ENCODE data around the gene DNAJA4.
A peak's percentile ranks its signal among the peaks of the same experiment; 100 is the strongest.

The DNAJA4 gene

GRCh38 chr15:78301828-78302227 is 37.5 kb downstream of the DNAJA4 start:
- Histone ChIP-seq H3K4ac (ENCODE audit: low read length) (no peak overlapping the region), H3K18ac (ENCODE audit: low read length) (no peak overlapping the region), H3K14ac (ENCODE audit: low read length) (no peak overlapping the region), H2BK15ac (ENCODE audit: low read length) (no peak overlapping the region), H3K9ac (ENCODE audit: low read depth, low read length, poor library complexity) (no peak overlapping the region), H4K8ac (ENCODE audit: low read depth, low read length) (no peak overlapping the region), H3K79me1 (ENCODE audit: low read depth, low read length) (no peaks in the 10 kb centered on the region), H4K91ac (ENCODE audit: low read depth, low read length, poor library complexity) (no peak overlapping the region), H2BK120ac (ENCODE audit: low read depth, low read length) (no peak overlapping the region), H3K27ac (replicated peaks; ENCODE audit: low read length) (no peak overlapping the region), H3K4me1 (ENCODE audit: control insufficient read depth in 2 of 2, insufficient read depth in 1 of 2, low read depth in 1 of 2, low read length in 2 of 2) (peaks cover 0 to 2% of the 10 kb centered on the region in 2 donors), H3K27me3 (ENCODE audit: control insufficient read depth in 3 of 3, insufficient read depth in 3 of 3, low read depth in 1 of 3, low read length in 3 of 3) (no peaks in the 10 kb centered on the region), H2AK5ac (ENCODE audit: low read depth, low read length) (no peak overlapping the region), H3K36me3 (replicated peaks in 1 of 2; ENCODE audit: control insufficient read depth in 2 of 2, insufficient read depth in 2 of 2, low read length in 2 of 2) (no peaks in the 10 kb centered on the region), H2BK12ac (ENCODE audit: low read length) (no peak overlapping the region), H3K4me3 (ENCODE audit: low read length in 2 of 2) (no peak overlapping the region), H2BK5ac (ENCODE audit: low read length) (no peak overlapping the region), H2AFZ (ENCODE audit: low read length) (peak overlapping the region; percentile 24), H3K23ac (ENCODE audit: low read depth, low read length, poor library complexity) (no peak overlapping the region), H3K9me3 (replicated peaks in 1 of 2; ENCODE audit: control insufficient read depth in 2 of 2, insufficient read depth in 1 of 2, low read depth in 1 of 2, low read length in 2 of 2) (no peaks in the 10 kb centered on the region), H3K4me2 (ENCODE audit: insufficient read depth, low read length, poor library complexity, severe bottlenecking) (no peak overlapping the region)
- no CpG with 5 or more reads among the region's 3 CpGs for WGBS, 2 donors (ENCODE audit: extremely low coverage in 2 of 2, insufficient read length in 2 of 2, insufficient replicate concordance in 1 of 2)
- DNase-seq (ENCODE audit: low spot score), result no peak

- no peak overlapping the region for H2AFZ ChIP-seq (ENCODE audit: low read length)
- no peaks in the 10 kb centered on the region for H3K36me3 ChIP-seq (replicated peaks in 1 of 2; ENCODE audit: control insufficient read depth in 2 of 2, insufficient read depth in 2 of 2, low read length in 2 of 2)
- no peak overlapping the region for H3K18ac ChIP-seq (ENCODE audit: low read length)
- H3K4me1 ChIP-seq (ENCODE audit: control insufficient read depth in 2 of 2, insufficient read depth in 1 of 2, low read depth in 1 of 2, low read length in 2 of 2), result peaks cover 0 to 2% of the 10 kb centered on the region in 2 donors
- H3K4me2 ChIP-seq (ENCODE audit: insufficient read depth, low read length, poor library complexity, severe bottlenecking), result no peak overlapping the region
- no peak overlapping the region for H4K91ac ChIP-seq (ENCODE audit: low read depth, low read length, poor library complexity)
- H2BK12ac ChIP-seq (ENCODE audit: low read length), result no peak overlapping the region
- no peak overlapping the region for H3K23ac ChIP-seq (ENCODE audit: low read depth, low read length, poor library complexity)
- H3K79me1 ChIP-seq (ENCODE audit: low read depth, low read length), result no peaks in the 10 kb centered on the region
- no peak overlapping the region for H2BK120ac ChIP-seq (ENCODE audit: low read depth, low read length)
- no peak overlapping the region for H3K14ac ChIP-seq (ENCODE audit: low read length)
- H3K4me3 ChIP-seq (ENCODE audit: low read length in 2 of 2), result no peak overlapping the region
- H3K27ac ChIP-seq (replicated peaks; ENCODE audit: low read length), result no peak overlapping the region
- no peaks in the 10 kb centered on the region for H3K27me3 ChIP-seq (ENCODE audit: control insufficient read depth in 3 of 3, insufficient read depth in 3 of 3, low read depth in 1 of 3, low read length in 3 of 3)
- no peaks in the 10 kb centered on the region for H3K9me3 ChIP-seq (replicated peaks in 1 of 2; ENCODE audit: control insufficient read depth in 2 of 2, insufficient read depth in 1 of 2, low read depth in 1 of 2, low read length in 2 of 2)
- no peak overlapping the region for H2BK15ac ChIP-seq (ENCODE audit: low read length)
- DNase-seq (ENCODE audit: low spot score), result no peak
- H2AK5ac ChIP-seq (ENCODE audit: low read depth, low read length), result no peak overlapping the region
- no peak overlapping the region for H3K4ac ChIP-seq (ENCODE audit: low read length)
- no peak overlapping the region for H2BK5ac ChIP-seq (ENCODE audit: low read length)
- H4K8ac ChIP-seq (ENCODE audit: low read depth, low read length), result no peak overlapping the region
- no peak overlapping the region for H3K9ac ChIP-seq (ENCODE audit: low read depth, low read length, poor library complexity)
- no CpG with 5 or more reads among the region's 5 CpGs for WGBS, 2 donors (ENCODE audit: extremely low coverage in 2 of 2, insufficient read length in 2 of 2, insufficient replicate concordance in 1 of 2)
Measured at GRCh38 chr15:78302579-78303312, 38.4 kb downstream of the DNAJA4 start.

GRCh38 chr15:78304216-78305066 is 40.1 kb downstream of the DNAJA4 start:
- peak overlapping the region; percentile 47 for H2AFZ ChIP-seq (ENCODE audit: low read length)
- H3K79me1 ChIP-seq (ENCODE audit: low read depth, low read length), result no peaks in the 10 kb centered on the region
- H3K14ac ChIP-seq (ENCODE audit: low read length), result no peak overlapping the region
- no peak overlapping the region for H3K27ac ChIP-seq (replicated peaks; ENCODE audit: low read length)
- H3K4ac ChIP-seq (ENCODE audit: low read length), result no peak overlapping the region
- no CpG with 5 or more reads among the region's 9 CpGs for WGBS, 2 donors (ENCODE audit: extremely low coverage in 2 of 2, insufficient read length in 2 of 2, insufficient replicate concordance in 1 of 2)
- no peak for DNase-seq (ENCODE audit: low spot score)
- H2BK12ac ChIP-seq (ENCODE audit: low read length), result no peak overlapping the region
- peaks cover 0 to 1% (median 0%) of the 10 kb centered on the region in 3 experiments for H3K27me3 ChIP-seq (ENCODE audit: control insufficient read depth in 3 of 3, insufficient read depth in 3 of 3, low read depth in 1 of 3, low read length in 3 of 3)
- H3K4me2 ChIP-seq (ENCODE audit: insufficient read depth, low read length, poor library complexity, severe bottlenecking), result no peak overlapping the region
- peaks cover 2 to 8% of the 10 kb centered on the region in 2 donors for H3K4me1 ChIP-seq (ENCODE audit: control insufficient read depth in 2 of 2, insufficient read depth in 1 of 2, low read depth in 1 of 2, low read length in 2 of 2)
- no peaks in the 10 kb centered on the region for H3K36me3 ChIP-seq (replicated peaks in 1 of 2; ENCODE audit: control insufficient read depth in 2 of 2, insufficient read depth in 2 of 2, low read length in 2 of 2)
- H2BK5ac ChIP-seq (ENCODE audit: low read length), result no peak overlapping the region
- H3K18ac ChIP-seq (ENCODE audit: low read length), result no peak overlapping the region
- no peak overlapping the region for H3K4me3 ChIP-seq (ENCODE audit: low read length in 2 of 2)
- no peaks in the 10 kb centered on the region for H3K9me3 ChIP-seq (replicated peaks in 1 of 2; ENCODE audit: control insufficient read depth in 2 of 2, insufficient read depth in 1 of 2, low read depth in 1 of 2, low read length in 2 of 2)
- no peak overlapping the region for H2BK120ac ChIP-seq (ENCODE audit: low read depth, low read length)
- H3K23ac ChIP-seq (ENCODE audit: low read depth, low read length, poor library complexity), result no peak overlapping the region
- no peak overlapping the region for H4K91ac ChIP-seq (ENCODE audit: low read depth, low read length, poor library complexity)
- H3K9ac ChIP-seq (ENCODE audit: low read depth, low read length, poor library complexity), result peak overlapping the region; percentile 39
- H2BK15ac ChIP-seq (ENCODE audit: low read length), result peak overlapping the region; percentile 62
- H4K8ac ChIP-seq (ENCODE audit: low read depth, low read length), result peak overlapping the region; percentile 70
- peak overlapping the region; percentile 83 for H2AK5ac ChIP-seq (ENCODE audit: low read depth, low read length)

- no peak overlapping the region for H2AK5ac ChIP-seq (ENCODE audit: low read depth, low read length)
Measured at GRCh38 chr15:78306176-78306774, 41.9 kb downstream of the DNAJA4 start.

More at GRCh38 chr15:78306176-78306774, 41.9 kb downstream of the DNAJA4 start:
- H4K91ac ChIP-seq (ENCODE audit: low read depth, low read length, poor library complexity), result peak overlapping the region; percentile 44
- WGBS, 2 donors (ENCODE audit: extremely low coverage in 2 of 2, insufficient read length in 2 of 2, insufficient replicate concordance in 1 of 2), result no CpG with 5 or more reads among the region's 3 CpGs
- peaks cover 0 to 1% (median 0%) of the 10 kb centered on the region in 3 experiments for H3K27me3 ChIP-seq (ENCODE audit: control insufficient read depth in 3 of 3, insufficient read depth in 3 of 3, low read depth in 1 of 3, low read length in 3 of 3)
- H2BK15ac ChIP-seq (ENCODE audit: low read length), result no peak overlapping the region
- no peak overlapping the region for H3K4me3 ChIP-seq (ENCODE audit: low read length in 2 of 2)
- H3K9ac ChIP-seq (ENCODE audit: low read depth, low read length, poor library complexity), result no peak overlapping the region
- H3K79me1 ChIP-seq (ENCODE audit: low read depth, low read length), result no peaks in the 10 kb centered on the region
- H2AFZ ChIP-seq (ENCODE audit: low read length), result peak overlapping the region; percentile 35
- H2BK120ac ChIP-seq (ENCODE audit: low read depth, low read length), result peak overlapping the region; percentile 37
- H4K8ac ChIP-seq (ENCODE audit: low read depth, low read length), result no peak overlapping the region
- H3K4me2 ChIP-seq (ENCODE audit: insufficient read depth, low read length, poor library complexity, severe bottlenecking), result no peak overlapping the region
- H2BK12ac ChIP-seq (ENCODE audit: low read length), result no peak overlapping the region
- H3K18ac ChIP-seq (ENCODE audit: low read length), result peak overlapping the region; percentile 46
- H3K36me3 ChIP-seq (replicated peaks in 1 of 2; ENCODE audit: control insufficient read depth in 2 of 2, insufficient read depth in 2 of 2, low read length in 2 of 2), result no peaks in the 10 kb centered on the region
- no peaks in the 10 kb centered on the region for H3K9me3 ChIP-seq (replicated peaks in 1 of 2; ENCODE audit: control insufficient read depth in 2 of 2, insufficient read depth in 1 of 2, low read depth in 1 of 2, low read length in 2 of 2)
- peaks cover 2 to 8% of the 10 kb centered on the region in 2 donors for H3K4me1 ChIP-seq (ENCODE audit: control insufficient read depth in 2 of 2, insufficient read depth in 1 of 2, low read depth in 1 of 2, low read length in 2 of 2)
- DNase-seq (ENCODE audit: low spot score), result no peak
- peak overlapping the region; percentile 66 for H2BK5ac ChIP-seq (ENCODE audit: low read length)
- no peak overlapping the region for H3K4ac ChIP-seq (ENCODE audit: low read length)
- no peak overlapping the region for H3K14ac ChIP-seq (ENCODE audit: low read length)
- no peak overlapping the region for H3K27ac ChIP-seq (replicated peaks; ENCODE audit: low read length)
- H3K23ac ChIP-seq (ENCODE audit: low read depth, low read length, poor library complexity), result no peak overlapping the region

Data from neuronal stem cell (in vitro differentiated cells).